Neural progenitor cell (in vitro differentiated cells): ENCODE data around the gene NOS3. TPM values are rescaled to one million over a fixed set of nuclear protein-coding genes. Genes with fewer than 3 reads are reported as not detected.

Experiments used
- DNase-seq: peaks from one replicate; pipeline ENCODE4 v3.0.0-alpha.2; 2016; ENCODE audit warnings: low spot score
- H2AFZ ChIP-seq: fragments of 200-600 bp; sonication (generic); replicated peaks from 2 replicates; pipeline ENCODE4 v1.6.1; 2016; ENCODE audit warnings: antibody characterized with exemption
- H3F3A ChIP-seq: fragments of 200-600 bp; sonication (generic); 2 replicates; pipeline ENCODE4 v1.6.1; 2016; ENCODE audit warnings: antibody characterized with exemption, low read depth
- H3K27ac ChIP-seq: fragments of 200-600 bp; sonication (generic); 2 replicates; pipeline ENCODE4 v1.5.1; 2016; ENCODE audit warnings: mild to moderate bottlenecking
- H3K27me3 ChIP-seq: fragments of 200-600 bp; sonication (generic); 2 replicates; pipeline ENCODE4 v1.6.1; 2016; ENCODE audit warnings: mild to moderate bottlenecking, moderate library complexity
- H3K36me3 ChIP-seq: fragments of 200-600 bp; sonication (generic); 2 replicates; pipeline ENCODE4 v1.5.1; 2016
- H3K4me1 ChIP-seq: fragments of 200-600 bp; sonication (generic); 2 replicates; pipeline ENCODE4 v1.6.1; 2016; ENCODE audit warnings: mixed run types
- H3K4me2 ChIP-seq: fragments of 200-600 bp; sonication (generic); 2 replicates; pipeline ENCODE4 v1.6.1; 2016
- H3K4me3 ChIP-seq: fragments of 200-600 bp; sonication (generic); 2 replicates; pipeline ENCODE4 v1.5.1; 2016
- H3K79me2 ChIP-seq: fragments of 200-600 bp; sonication (generic); 2 replicates; pipeline ENCODE4 v1.6.1; 2016; ENCODE audit warnings: low read depth
- H3K9ac ChIP-seq: fragments of 200-600 bp; sonication (generic); 2 replicates; pipeline ENCODE4 v1.6.1; 2016
- H3K9me3 ChIP-seq: fragments of 200-600 bp; sonication (generic); 2 replicates; pipeline ENCODE4 v1.5.1; 2016; ENCODE audit warnings: low read depth
- H4K20me1 ChIP-seq: fragments of 200-600 bp; sonication (generic); 2 replicates; pipeline ENCODE4 v1.6.1; 2016; ENCODE audit warnings: low read depth
- H3K27ac Mint-ChIP-seq: 3 replicates; pipeline ENCODE4 v1.8.0; 2021; ENCODE audit warnings: mixed read lengths
- H3K27me3 Mint-ChIP-seq: 2 replicates; pipeline ENCODE4 v1.8.0; 2022; ENCODE audit warnings: low read depth, mild to moderate bottlenecking, inconsistent platforms, moderate library complexity, mixed read lengths; ENCODE audit not compliant: insufficient read depth
- H3K36me3 Mint-ChIP-seq: 3 replicates; pipeline ENCODE4 v1.8.0; 2021; ENCODE audit warnings: mixed read lengths
- H3K4me1 Mint-ChIP-seq: 3 replicates; pipeline ENCODE4 v1.8.0; 2021; ENCODE audit warnings: mixed read lengths
- H3K4me3 Mint-ChIP-seq: 3 replicates; pipeline ENCODE4 v1.8.0; 2021; ENCODE audit warnings: mild to moderate bottlenecking, moderate library complexity, mixed read lengths
- H3K9me3 Mint-ChIP-seq: 3 replicates; pipeline ENCODE4 v1.8.0; 2020; ENCODE audit warnings: mixed read lengths
- EZH2 ChIP-seq: fragments of 200-600 bp; sonication (generic); IDR thresholded peaks from 2 replicates; pipeline ENCODE4 v1.6.1; 2017; ENCODE audit warnings: antibody characterized with exemption, mild to moderate bottlenecking, moderate library complexity
- EZH2phosphoT487 ChIP-seq: fragments of 200-600 bp; sonication (generic); IDR thresholded peaks from 2 replicates; pipeline ENCODE4 v1.6.1; 2017; ENCODE audit warnings: antibody characterized with exemption
- total RNA-seq: library from RNA; depleted of rRNA; stranded (reverse); fragments of >200 nt; gene quantifications from 2 replicates; pipeline ENCODE4 v1.2.3, GENCODE V29; 2015; ENCODE audit warnings: low replicate concordance
- TF ChIP-seq, protein P1 (sequence below): fragments of 200-600 bp; sonication (generic); IDR thresholded peaks from 2 replicates; pipeline ENCODE4 v1.5.1; 2017; ENCODE audit warnings: antibody characterized with exemption, mild to moderate bottlenecking

Gene NOS3
- total RNA-seq, 1 donor from 2014 or later, result 1.3 TPM

DNA sequence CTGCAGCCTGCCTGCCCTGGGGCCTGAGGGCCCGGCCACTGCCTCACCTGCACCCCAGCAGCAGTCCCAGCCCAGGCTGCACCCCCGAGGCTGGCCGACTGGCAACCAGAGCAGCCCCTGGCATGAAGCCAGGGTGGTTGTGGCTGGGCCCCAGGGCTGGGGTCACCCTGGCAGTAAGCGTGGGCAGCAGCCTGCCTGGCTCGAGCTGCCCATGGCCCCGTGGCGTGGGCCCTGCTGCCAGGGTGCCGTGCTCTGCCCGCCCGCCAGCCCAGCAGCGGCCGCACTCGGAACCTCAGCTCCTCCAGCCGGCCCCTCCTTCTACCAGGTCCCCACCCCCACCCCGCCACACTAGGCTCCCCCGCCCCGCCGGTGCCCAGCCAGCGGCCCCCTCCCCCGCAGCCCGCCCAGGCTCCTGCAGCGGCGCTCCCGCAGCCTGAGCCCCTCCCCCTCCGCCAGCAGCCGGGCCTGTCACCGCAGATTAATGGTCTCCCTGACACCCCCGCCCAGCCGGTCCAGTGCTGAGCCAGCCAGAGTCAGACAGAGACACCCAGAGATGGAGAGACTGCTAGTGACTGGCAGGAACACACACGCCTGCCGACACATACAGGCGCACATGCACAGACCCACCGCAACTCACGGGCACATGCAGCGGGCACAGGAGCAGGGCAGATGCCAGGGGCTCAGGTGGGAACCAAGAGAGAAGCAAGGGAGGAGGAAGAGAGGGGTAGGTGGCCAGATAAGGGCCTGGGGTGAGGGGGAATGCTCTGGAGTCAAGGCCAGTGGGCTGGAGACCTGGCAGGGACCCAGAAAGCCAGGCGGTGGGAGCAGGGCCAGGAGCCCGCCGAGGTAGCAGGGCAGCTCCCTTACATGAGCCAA is 35.1 kb upstream of the NOS3 start:
- H3K27me3 Mint-ChIP-seq, result peaks cover 14% of the 10 kb centered on the region
- no peak overlapping the region for H3K27ac Mint-ChIP-seq
- no peak overlapping the region for H3K27ac ChIP-seq
- no peak overlapping the region for H2AFZ ChIP-seq
- H3K9me3 ChIP-seq, result no peaks in the 10 kb centered on the region
- DNase-seq, result peak; percentile 81
- no peak overlapping the region for H3K4me3 ChIP-seq
- no peaks in the 10 kb centered on the region for H3K36me3 ChIP-seq
- H3K4me3 Mint-ChIP-seq, result no peak overlapping the region
- peaks cover 11% of the 10 kb centered on the region for H3K4me1 Mint-ChIP-seq
- H3K9ac ChIP-seq, result no peak overlapping the region
- H3K9me3 Mint-ChIP-seq, result no peaks in the 10 kb centered on the region
- peaks cover 3% of the 10 kb centered on the region for H4K20me1 ChIP-seq
- TF ChIP-seq, protein P1, sequence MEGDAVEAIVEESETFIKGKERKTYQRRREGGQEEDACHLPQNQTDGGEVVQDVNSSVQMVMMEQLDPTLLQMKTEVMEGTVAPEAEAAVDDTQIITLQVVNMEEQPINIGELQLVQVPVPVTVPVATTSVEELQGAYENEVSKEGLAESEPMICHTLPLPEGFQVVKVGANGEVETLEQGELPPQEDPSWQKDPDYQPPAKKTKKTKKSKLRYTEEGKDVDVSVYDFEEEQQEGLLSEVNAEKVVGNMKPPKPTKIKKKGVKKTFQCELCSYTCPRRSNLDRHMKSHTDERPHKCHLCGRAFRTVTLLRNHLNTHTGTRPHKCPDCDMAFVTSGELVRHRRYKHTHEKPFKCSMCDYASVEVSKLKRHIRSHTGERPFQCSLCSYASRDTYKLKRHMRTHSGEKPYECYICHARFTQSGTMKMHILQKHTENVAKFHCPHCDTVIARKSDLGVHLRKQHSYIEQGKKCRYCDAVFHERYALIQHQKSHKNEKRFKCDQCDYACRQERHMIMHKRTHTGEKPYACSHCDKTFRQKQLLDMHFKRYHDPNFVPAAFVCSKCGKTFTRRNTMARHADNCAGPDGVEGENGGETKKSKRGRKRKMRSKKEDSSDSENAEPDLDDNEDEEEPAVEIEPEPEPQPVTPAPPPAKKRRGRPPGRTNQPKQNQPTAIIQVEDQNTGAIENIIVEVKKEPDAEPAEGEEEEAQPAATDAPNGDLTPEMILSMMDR, result no peak
- TF ChIP-seq EZH2phosphoT487, result no peak
- TF ChIP-seq EZH2, result no peak
- no peaks in the 10 kb centered on the region for H3K79me2 ChIP-seq
- H3K36me3 Mint-ChIP-seq, result peaks cover 4% of the 10 kb centered on the region
- H3F3A ChIP-seq, result no peaks in the 10 kb centered on the region
- H3K4me2 ChIP-seq, result peak overlapping the region; percentile 40
- H3K27me3 ChIP-seq, result no peaks in the 10 kb centered on the region
- H3K4me1 ChIP-seq, result peaks cover 9% of the 10 kb centered on the region

- DNase-seq, result no peak
- no peaks in the 10 kb centered on the region for H3K27me3 ChIP-seq
- H3K27ac Mint-ChIP-seq, result no peak overlapping the region
- H3F3A ChIP-seq, result no peaks in the 10 kb centered on the region
- H4K20me1 ChIP-seq, result peaks cover 3% of the 10 kb centered on the region
- H3K4me1 Mint-ChIP-seq, result peaks cover 11% of the 10 kb centered on the region
- H3K79me2 ChIP-seq, result no peaks in the 10 kb centered on the region
- TF ChIP-seq EZH2phosphoT487, result no peak
- TF ChIP-seq, protein P1, result no peak
- no peak for TF ChIP-seq EZH2
- H3K4me3 ChIP-seq, result no peak overlapping the region
- H3K36me3 Mint-ChIP-seq, result peaks cover 4% of the 10 kb centered on the region
- no peaks in the 10 kb centered on the region for H3K36me3 ChIP-seq
- no peaks in the 10 kb centered on the region for H3K9me3 ChIP-seq
- no peak overlapping the region for H3K4me3 Mint-ChIP-seq
- H3K27ac ChIP-seq, result no peak overlapping the region
- H3K9ac ChIP-seq, result no peak overlapping the region
- no peaks in the 10 kb centered on the region for H3K9me3 Mint-ChIP-seq
- peaks cover 9% of the 10 kb centered on the region for H3K4me1 ChIP-seq
- H3K27me3 Mint-ChIP-seq, result peaks cover 14% of the 10 kb centered on the region
- H3K4me2 ChIP-seq, result no peak overlapping the region
- no peak overlapping the region for H2AFZ ChIP-seq
Measured at GRCh38 chr7:150956395-150957132, 34.3 kb upstream of the NOS3 start.

- peaks cover 9% of the 10 kb centered on the region for H3K4me1 ChIP-seq
- no peak overlapping the region for H3K9ac ChIP-seq
- H4K20me1 ChIP-seq, result peaks cover 3% of the 10 kb centered on the region
- H3K36me3 Mint-ChIP-seq, result peaks cover 4% of the 10 kb centered on the region
- H3K9me3 Mint-ChIP-seq, result no peaks in the 10 kb centered on the region
- no peaks in the 10 kb centered on the region for H3K27me3 ChIP-seq
- no peak overlapping the region for H3K27ac ChIP-seq
- H3K79me2 ChIP-seq, result no peaks in the 10 kb centered on the region
- no peak overlapping the region for H3K4me3 ChIP-seq
- TF ChIP-seq, protein P1, result no peak
- no peak for TF ChIP-seq EZH2
- TF ChIP-seq EZH2phosphoT487, result no peak
- H3K27ac Mint-ChIP-seq, result no peak overlapping the region
- peaks cover 15% of the 10 kb centered on the region for H3K4me1 Mint-ChIP-seq
- no peak overlapping the region for H3K4me2 ChIP-seq
- no peak for DNase-seq
- H3F3A ChIP-seq, result no peaks in the 10 kb centered on the region
- peaks cover 14% of the 10 kb centered on the region for H3K27me3 Mint-ChIP-seq
- H2AFZ ChIP-seq, result no peak overlapping the region
- no peaks in the 10 kb centered on the region for H3K9me3 ChIP-seq
- H3K36me3 ChIP-seq, result no peaks in the 10 kb centered on the region
- H3K4me3 Mint-ChIP-seq, result no peak overlapping the region
Measured at GRCh38 chr7:150957133-150958020, 33.4 kb upstream of the NOS3 start.
